B cell (primary cell): ENCODE data around the gene B4GALT4. TPM values are rescaled to one million over a fixed set of nuclear protein-coding genes. Genes with fewer than 3 reads are reported as not detected.

ENCODE experiments used
- ATAC-seq: fragments of 200-7000 bp; cut with Tn5 transposase; one replicate; pipeline ENCODE4 v1.10.0; 2021; ENCODE audit warnings: low read depth, mild to moderate bottlenecking, moderate number of reproducible peaks, moderate library complexity
- CTCF ChIA-PET: fragments of 350-600 bp; sonication (Branson Sonifier 250); formaldehyde crosslinking; loops from one replicate; lab custom pipeline; 2021; ENCODE audit warnings: antibody characterized with exemption, inconsistent platforms; lab: Charles Lee
- POLR2A ChIA-PET: fragments of 350-600 bp; sonication (Branson Sonifier 250); formaldehyde crosslinking; loops from one replicate; lab custom pipeline; 2021; ENCODE audit warnings: antibody characterized with exemption; lab: Charles Lee
- DNase-seq: peaks from one replicate; pipeline ENCODE4 v3.0.0; 2013
- H2AFZ ChIP-seq: 2 replicates; pipeline ENCODE4 v1.6.1; 2012; ENCODE audit warnings: mild to moderate bottlenecking, low read depth, low read length; ENCODE audit not compliant: insufficient read depth, poor library complexity, severe bottlenecking
- H3K27ac ChIP-seq, 2 donors: 1 replicate in 1 of 2; 2 replicates in 1 of 2; pipeline ENCODE4 v1.5.1; 2012 to 2013; ENCODE audit warnings: low read length in 2 of 2, mild to moderate bottlenecking in 2 of 2, moderate library complexity in 1 of 2
- H3K27me3 ChIP-seq, 4 experiments: fragments of 200-600 bp in 1 of 4; sonication (generic) in 1 of 4; replicated peaks in 1 of 4; 1 replicate in 2 of 4; 2 replicates in 2 of 4; pipeline versions ENCODE4 v1.6.1 to v1.7.0; 2013 to 2016; ENCODE audit warnings: low read length in 3 of 4, mild to moderate bottlenecking in 2 of 4, mixed read lengths in 1 of 4, moderate library complexity in 1 of 4; ENCODE audit not compliant: insufficient read depth in 4 of 4, control insufficient read depth in 3 of 4; ENCODE audit errors: control extremely low read depth in 1 of 4
- H3K36me3 ChIP-seq, 2 experiments: replicated peaks in 1 of 2; 1 replicate in 1 of 2; 2 replicates in 1 of 2; pipeline versions ENCODE4 v1.6.1 to v1.7.1; 2013; ENCODE audit warnings: low read length in 1 of 2; ENCODE audit not compliant: insufficient read depth in 2 of 2, control insufficient read depth in 1 of 2; ENCODE audit errors: control extremely low read depth in 1 of 2, extremely low read depth in 1 of 2
- H3K4me1 ChIP-seq, 2 donors: fragments of 200-600 bp in 1 of 2; sonication (generic) in 1 of 2; 1 replicate in 1 of 2; 2 replicates in 1 of 2; pipeline versions ENCODE4 v1.5.1 to v1.6.1; 2013 to 2017; ENCODE audit warnings: low read length in 2 of 2; ENCODE audit not compliant: control insufficient read depth in 2 of 2, insufficient read depth in 2 of 2
- H3K4me2 ChIP-seq: replicated peaks from 2 replicates; pipeline ENCODE3; 2012; ENCODE audit warnings: mild to moderate bottlenecking, low read depth, low read length; ENCODE audit not compliant: poor library complexity, severe bottlenecking
- H3K4me3 ChIP-seq, 5 experiments: fragments of 200-600 bp in 1 of 5; sonication (generic) in 1 of 5; 1 replicate in 3 of 5; 2 replicates in 2 of 5; pipeline versions ENCODE4 v1.5.1 to v1.7.0; 2011 to 2016; ENCODE audit warnings: low read length in 4 of 5, mild to moderate bottlenecking in 4 of 5, low read depth in 2 of 5, control low read depth in 1 of 5, moderate library complexity in 1 of 5; ENCODE audit not compliant: insufficient read depth in 1 of 5; ENCODE audit errors: control extremely low read depth in 1 of 5, extremely low read depth in 1 of 5
- H3K79me2 ChIP-seq: fragments of 200-600 bp; sonication (generic); one replicate; pipeline ENCODE4 v1.6.0; 2016; ENCODE audit warnings: low read length; ENCODE audit not compliant: control insufficient read depth, insufficient read depth
- H3K9ac ChIP-seq: fragments of 200-600 bp; sonication (generic); 2 replicates; pipeline ENCODE4 v1.6.1; 2017; ENCODE audit warnings: mild to moderate bottlenecking, low read length, moderate library complexity
- H3K9me3 ChIP-seq, 3 donors: one replicate each; pipeline versions ENCODE4 v1.6.1 to v1.7.1; 2013; ENCODE audit warnings: low read length in 2 of 3; ENCODE audit not compliant: control insufficient read depth in 2 of 3, insufficient read depth in 1 of 3; ENCODE audit errors: control extremely low read depth in 1 of 3
- H4K20me1 ChIP-seq: 2 replicates; pipeline ENCODE4 v1.6.0; 2012; ENCODE audit warnings: mild to moderate bottlenecking, low read length; ENCODE audit not compliant: insufficient read depth, control insufficient read depth, poor library complexity, severe bottlenecking
- H3K27ac Mint-ChIP-seq: one replicate; pipeline ENCODE4 v1.8.0; 2021; ENCODE audit warnings: mixed read lengths
- H3K27me3 Mint-ChIP-seq: one replicate; pipeline ENCODE4 v1.8.0; 2021; ENCODE audit warnings: mixed read lengths
- H3K4me1 Mint-ChIP-seq: one replicate; pipeline ENCODE4 v1.8.0; 2021; ENCODE audit warnings: mixed read lengths
- H3K4me3 Mint-ChIP-seq: one replicate; pipeline ENCODE4 v1.8.0; 2021; ENCODE audit warnings: mixed read lengths
- H3K9me3 Mint-ChIP-seq: one replicate; pipeline ENCODE4 v1.8.0; 2022; ENCODE audit warnings: mixed read lengths; ENCODE audit not compliant: insufficient read depth
- CTCF ChIP-seq: fragments of 200-600 bp; IDR thresholded peaks from one replicate; pipeline ENCODE4 v1.8.0; 2022; ENCODE audit warnings: antibody characterized with exemption, mild to moderate bottlenecking
- EZH2 ChIP-seq: IDR thresholded peaks from 2 replicates; pipeline ENCODE4 v1.6.1; 2012; ENCODE audit warnings: borderline replicate concordance, low read depth, mild to moderate bottlenecking, moderate library complexity, low read length; ENCODE audit not compliant: insufficient read depth, poor library complexity, severe bottlenecking
- WGBS: methylation state at CpG from one replicate; pipeline ENCODE4 v1.1.5; 2013; ENCODE audit warnings: missing lambda C conversion rate; ENCODE audit not compliant: insufficient coverage; 5-methylcytosine and 5-hydroxymethylcytosine counted together
- intact Hi-C: fragments of 100-400 bp; cut with micrococcal nuclease; formaldehyde crosslinking; loops from one replicate; pipeline ENCODE4 v1.10.0; 2022
- polyA plus RNA-seq: library from polyadenylated mRNA; depleted of rRNA; stranded (reverse); fragments of >200 nt; gene quantifications from 2 replicates; pipeline ENCODE4 v1.2.3, GENCODE V29; 2012
- total RNA-seq, 2 donors: library from RNA; stranded (reverse); fragments of 120-200 nt in 1 of 2; gene quantifications; 1 replicate in 1 of 2; 2 replicates in 1 of 2; pipeline versions ENCODE4 v1.2.3 to v1.2.4, GENCODE V29; 2013 to 2022

The B4GALT4 gene
- total and polyA plus RNA-seq, 2 donors (not counting 1 experiment from before 2014, with no cell fraction given), result 7.1 to 21.9 TPM

- Histone ChIP-seq H2AFZ (peak overlapping the region; percentile 81), H3K4me1 (peaks cover 30 to 34% of the 10 kb centered on the region in 2 donors), H4K20me1 (no peaks in the 10 kb centered on the region), H3K9ac (peak overlapping the region; percentile 91), H3K36me3 (peaks cover 2 to 12% of the 10 kb centered on the region in 2 experiments), H3K79me2 (peaks cover 30% of the 10 kb centered on the region), H3K27ac (peak overlapping the region in 1 of 2 donors; percentile 93), H3K4me3 (peak overlapping the region in 4 of 5 experiments; percentile 57 to 82 (median 76)), H3K27me3 (no peaks in the 10 kb centered on the region), H3K4me2 (peak overlapping the region; percentile 86), H3K9me3 (no peaks in the 10 kb centered on the region)
- intact Hi-C loops, result no loop called here
- ATAC-seq (no peak), DNase-seq (peak; percentile 21)
- WGBS, result 60% methylated on average over 1 of the region's 5 CpGs
- Mint-ChIP-seq H3K4me1 (peaks cover 30% of the 10 kb centered on the region), H3K27ac (peak overlapping the region; percentile 54), H3K27me3 (no peaks in the 10 kb centered on the region), H3K4me3 (peak overlapping the region; percentile 86), H3K9me3 (no peaks in the 10 kb centered on the region)
- TF ChIP-seq CTCF, result no peak
- no peak for TF ChIP-seq EZH2
- POLR2A ChIA-PET, result interaction anchor here (0.6 kb wide), 1 partner anchor 224 kb away, joined by 3 read pairs; the partner anchor contains the start of gene TMEM39A
- CTCF ChIA-PET, result interaction anchor here (0.6 to 3.2 kb wide), 3 partner anchors 14 to 355 kb away, joined by 3 to 78 read pairs (median 7); no protein-coding TSS in a partner anchor
Observed at GRCh38 chr3:119239206-119239820, 1.4 kb downstream of the B4GALT4 start.

- Histone ChIP-seq H3K9ac (no peak overlapping the region), H3K27me3 (no peaks in the 10 kb centered on the region), H3K79me2 (peaks cover 30% of the 10 kb centered on the region), H3K36me3 (peaks cover 2 to 16% of the 10 kb centered on the region in 2 experiments), H3K4me2 (peak overlapping the region; percentile 40), H2AFZ (no peak overlapping the region), H3K4me3 (no peak overlapping the region), H4K20me1 (no peaks in the 10 kb centered on the region), H3K4me1 (peaks cover 30 to 34% of the 10 kb centered on the region in 2 donors), H3K27ac (peak overlapping the region in 1 of 2 donors; percentile 46), H3K9me3 (no peaks in the 10 kb centered on the region)
- Mint-ChIP-seq H3K9me3 (no peaks in the 10 kb centered on the region), H3K4me1 (peaks cover 30% of the 10 kb centered on the region), H3K27ac (no peak overlapping the region), H3K4me3 (no peak overlapping the region), H3K27me3 (no peaks in the 10 kb centered on the region)
- POLR2A ChIA-PET, result no interaction called here
- ATAC-seq, result no peak
- CTCF ChIA-PET, result no interaction called here
- no peak for DNase-seq
- no CpG with 5 or more reads among the region's 4 CpGs for WGBS
- TF ChIP-seq EZH2, result no peak
- no peak for TF ChIP-seq CTCF
- intact Hi-C loops, result no loop called here
Observed at GRCh38 chr3:119238363-119238762, 2.3 kb downstream of the B4GALT4 start.
